ENCODE data around the gene HOXB4. TPM values are rescaled to one million over a fixed set of nuclear protein-coding genes. Genes with fewer than 3 reads are reported as not detected.

The HOXB4 gene
- total RNA-seq, 1 experiment from 2014 or later = 0.22 TPM

- no peaks in the 10 kb centered on the region for H3K9me2 ChIP-seq (replicated peaks; ENCODE audit: low read length)
- no peaks in the 10 kb centered on the region for H3F3A ChIP-seq (ENCODE audit: low read length, unreplicated experiment)
- no TSS peak for BruUV-seq (replicated peaks)
- no peaks in the 10 kb centered on the region for H3K36me3 ChIP-seq (ENCODE audit: low read depth, low read length)
- no peaks in the 10 kb centered on the region for H3K27me3 ChIP-seq (ENCODE audit: low read length)
- H3K4me1 ChIP-seq (ENCODE audit: insufficient read depth, low read length) = peaks cover 25% of the 10 kb centered on the region
- no peak overlapping the region for H3K27ac ChIP-seq (ENCODE audit: low read length)
- H3K9ac ChIP-seq (ENCODE audit: low read length) = no peak overlapping the region
- DNase-seq (no peak), ATAC-seq (no peak)
- H3K79me2 ChIP-seq (ENCODE audit: low read length) = no peaks in the 10 kb centered on the region; the same call in 1 of the 2 replicates
- no peaks in the 10 kb centered on the region for H4K20me1 ChIP-seq (ENCODE audit: low read length)
- H3K4me3 ChIP-seq (ENCODE audit: low read length) = no peak overlapping the region
- TF ChIP-seq, protein P1, sequence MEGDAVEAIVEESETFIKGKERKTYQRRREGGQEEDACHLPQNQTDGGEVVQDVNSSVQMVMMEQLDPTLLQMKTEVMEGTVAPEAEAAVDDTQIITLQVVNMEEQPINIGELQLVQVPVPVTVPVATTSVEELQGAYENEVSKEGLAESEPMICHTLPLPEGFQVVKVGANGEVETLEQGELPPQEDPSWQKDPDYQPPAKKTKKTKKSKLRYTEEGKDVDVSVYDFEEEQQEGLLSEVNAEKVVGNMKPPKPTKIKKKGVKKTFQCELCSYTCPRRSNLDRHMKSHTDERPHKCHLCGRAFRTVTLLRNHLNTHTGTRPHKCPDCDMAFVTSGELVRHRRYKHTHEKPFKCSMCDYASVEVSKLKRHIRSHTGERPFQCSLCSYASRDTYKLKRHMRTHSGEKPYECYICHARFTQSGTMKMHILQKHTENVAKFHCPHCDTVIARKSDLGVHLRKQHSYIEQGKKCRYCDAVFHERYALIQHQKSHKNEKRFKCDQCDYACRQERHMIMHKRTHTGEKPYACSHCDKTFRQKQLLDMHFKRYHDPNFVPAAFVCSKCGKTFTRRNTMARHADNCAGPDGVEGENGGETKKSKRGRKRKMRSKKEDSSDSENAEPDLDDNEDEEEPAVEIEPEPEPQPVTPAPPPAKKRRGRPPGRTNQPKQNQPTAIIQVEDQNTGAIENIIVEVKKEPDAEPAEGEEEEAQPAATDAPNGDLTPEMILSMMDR (conservative IDR thresholded peaks at IDR 0.05; ENCODE audit: low read depth, low read length) = no peak
- no peak for TF ChIP-seq EZH2 (IDR thresholded peaks at IDR 0.05; ENCODE audit: low read length, unreplicated experiment)
- no peak for TF ChIP-seq EZH2phosphoT487 (IDR thresholded peaks at IDR 0.05; ENCODE audit: borderline replicate concordance, low read length)
- no peak overlapping the region for H2AFZ ChIP-seq (ENCODE audit: low read length)
- H3K9me3 ChIP-seq (ENCODE audit: low read length) = no peaks in the 10 kb centered on the region
- POLR2A ChIA-PET (ENCODE audit: unreplicated experiment) = no interaction called here
- CTCF ChIA-PET = no interaction called here
- no peak overlapping the region for H3K4me2 ChIP-seq (ENCODE audit: low read length)
- intact Hi-C loops (cut with micrococcal nuclease) = no loop called here
Measured at GRCh38 chr17:48553826-48554225, 24.3 kb downstream of the HOXB4 start.

GRCh38 chr17:48553190-48553547 lies 25.0 kb downstream of the HOXB4 start:
- intact Hi-C loops (cut with micrococcal nuclease) = no loop called here
- DNase-seq (no peak), ATAC-seq (no peak)
- Histone ChIP-seq H4K20me1 (ENCODE audit: low read length) (no peaks in the 10 kb centered on the region), H3F3A (ENCODE audit: low read length, unreplicated experiment) (no peaks in the 10 kb centered on the region), H3K4me3 (ENCODE audit: low read length) (no peak overlapping the region), H3K36me3 (ENCODE audit: low read depth, low read length) (no peaks in the 10 kb centered on the region), H3K79me2 (ENCODE audit: low read length) (no peaks in the 10 kb centered on the region; the same call in 1 of the 2 replicates), H3K9me2 (replicated peaks; ENCODE audit: low read length) (no peaks in the 10 kb centered on the region), H3K4me2 (ENCODE audit: low read length) (no peak overlapping the region), H2AFZ (ENCODE audit: low read length) (no peak overlapping the region), H3K4me1 (ENCODE audit: insufficient read depth, low read length) (peaks cover 25% of the 10 kb centered on the region), H3K9ac (ENCODE audit: low read length) (no peak overlapping the region), H3K27me3 (ENCODE audit: low read length) (no peaks in the 10 kb centered on the region), H3K9me3 (ENCODE audit: low read length) (no peaks in the 10 kb centered on the region), H3K27ac (ENCODE audit: low read length) (no peak overlapping the region)
- TF ChIP-seq, protein P1 (conservative IDR thresholded peaks at IDR 0.05; ENCODE audit: low read depth, low read length) = no peak
- no peak for TF ChIP-seq EZH2 (IDR thresholded peaks at IDR 0.05; ENCODE audit: low read length, unreplicated experiment)
- TF ChIP-seq EZH2phosphoT487 (IDR thresholded peaks at IDR 0.05; ENCODE audit: borderline replicate concordance, low read length) = no peak
- ChIA-PET POLR2A (ENCODE audit: unreplicated experiment) (no interaction called here), CTCF (no interaction called here)
- no TSS peak for BruUV-seq (replicated peaks)

- H3F3A ChIP-seq (ENCODE audit: low read length, unreplicated experiment) = no peaks in the 10 kb centered on the region
- no peaks in the 10 kb centered on the region for H3K36me3 ChIP-seq (ENCODE audit: low read depth, low read length)
- BruUV-seq (replicated peaks) = no TSS peak
- no peaks in the 10 kb centered on the region for H3K9me3 ChIP-seq (ENCODE audit: low read length)
- intact Hi-C loops (cut with micrococcal nuclease) = no loop called here
- CTCF ChIA-PET = interaction anchor here (0.8 kb wide), 1 partner anchor 202 kb away, joined by 8 read pairs; no protein-coding TSS in a partner anchor
- ATAC-seq = no peak
- no peaks in the 10 kb centered on the region for H4K20me1 ChIP-seq (ENCODE audit: low read length)
- H3K9me2 ChIP-seq (replicated peaks; ENCODE audit: low read length) = no peaks in the 10 kb centered on the region
- no peak overlapping the region for H3K4me2 ChIP-seq (ENCODE audit: low read length)
- no peaks in the 10 kb centered on the region for H3K27me3 ChIP-seq (ENCODE audit: low read length)
- DNase-seq = no peak
- H3K4me3 ChIP-seq (ENCODE audit: low read length) = no peak overlapping the region
- H3K79me2 ChIP-seq (ENCODE audit: low read length) = no peaks in the 10 kb centered on the region; the same call in 1 of the 2 replicates
- POLR2A ChIA-PET (ENCODE audit: unreplicated experiment) = no interaction called here
- peaks cover 25% of the 10 kb centered on the region for H3K4me1 ChIP-seq (ENCODE audit: insufficient read depth, low read length)
- H3K9ac ChIP-seq (ENCODE audit: low read length) = no peak overlapping the region
- TF ChIP-seq, protein P1 (conservative IDR thresholded peaks at IDR 0.05; ENCODE audit: low read depth, low read length) = no peak
- TF ChIP-seq EZH2 (IDR thresholded peaks at IDR 0.05; ENCODE audit: low read length, unreplicated experiment) (no peak), EZH2phosphoT487 (IDR thresholded peaks at IDR 0.05; ENCODE audit: borderline replicate concordance, low read length) (no peak)
- no peak overlapping the region for H2AFZ ChIP-seq (ENCODE audit: low read length)
- no peak overlapping the region for H3K27ac ChIP-seq (ENCODE audit: low read length)
Measured at GRCh38 chr17:48552466-48553189, 25.5 kb downstream of the HOXB4 start.

Measured in PC-3 (cell line).